NCI-H1694 treated with DMSO at 0.1 percent for 48 hours (cell line): Measurements from ENCODE around the gene TAAR2.
"Not testable (repeated sequence)": the region's sequence is repeated elsewhere in the genome, so short reads cannot be mapped to it uniquely, and the experiment has no call there.

Source experiments
- DNase-seq: peaks from one replicate; lab custom pipeline; 2025; lab: John Stamatoyannopoulos, UW

Gene TAAR2

DNA sequence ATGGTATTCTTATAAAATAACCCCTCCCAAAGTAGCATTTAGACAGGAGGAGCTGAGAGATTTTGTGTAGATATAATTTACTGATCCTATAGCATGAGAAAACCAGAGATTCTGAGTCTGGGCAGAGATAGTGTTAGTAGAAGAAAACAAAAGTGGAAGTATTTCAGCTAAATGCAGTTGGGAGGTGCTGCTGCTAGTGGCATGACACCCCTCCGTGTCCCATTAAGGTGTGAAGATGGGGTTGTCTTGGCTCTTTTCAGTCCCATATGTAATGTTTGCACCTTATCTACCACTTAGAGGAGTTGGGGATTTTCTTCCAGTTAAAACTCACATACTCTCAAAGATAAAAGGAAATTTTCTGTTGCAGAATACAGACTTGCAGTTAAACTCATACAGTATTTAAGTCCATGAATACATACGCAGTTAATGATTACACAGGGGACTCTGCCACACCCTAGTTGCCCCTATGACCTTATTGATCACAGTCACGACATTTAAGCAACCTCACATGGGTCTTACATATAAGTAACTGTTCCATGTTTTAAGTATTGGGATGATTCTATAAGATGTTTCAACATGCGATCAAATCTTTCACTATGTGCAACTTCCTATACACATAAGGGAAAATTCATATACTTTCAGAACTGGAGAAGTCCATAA lies 11.5 kb downstream of the TAAR2 start:
- DNase-seq, result no peak

DNA sequence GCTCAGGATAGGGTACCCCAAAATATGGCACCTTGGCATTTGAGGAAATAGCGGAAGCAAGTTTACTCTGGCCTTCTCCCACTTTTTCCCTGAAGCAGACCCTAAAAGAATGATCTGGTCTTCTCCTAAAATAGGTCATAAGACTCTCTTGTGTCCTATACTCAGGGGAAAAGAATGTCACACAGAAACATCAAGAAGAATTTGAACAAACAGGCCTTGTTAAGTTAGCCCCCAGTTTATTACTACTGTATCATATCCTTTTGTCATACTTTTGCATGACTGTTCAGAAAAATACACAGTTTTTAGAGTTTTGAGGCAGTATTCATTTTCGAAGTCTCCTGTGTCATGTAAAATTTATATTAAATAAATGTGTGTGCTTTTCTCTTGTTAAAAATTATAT lies 12.5 kb downstream of the TAAR2 start:
- DNase-seq, result no peak

DNA sequence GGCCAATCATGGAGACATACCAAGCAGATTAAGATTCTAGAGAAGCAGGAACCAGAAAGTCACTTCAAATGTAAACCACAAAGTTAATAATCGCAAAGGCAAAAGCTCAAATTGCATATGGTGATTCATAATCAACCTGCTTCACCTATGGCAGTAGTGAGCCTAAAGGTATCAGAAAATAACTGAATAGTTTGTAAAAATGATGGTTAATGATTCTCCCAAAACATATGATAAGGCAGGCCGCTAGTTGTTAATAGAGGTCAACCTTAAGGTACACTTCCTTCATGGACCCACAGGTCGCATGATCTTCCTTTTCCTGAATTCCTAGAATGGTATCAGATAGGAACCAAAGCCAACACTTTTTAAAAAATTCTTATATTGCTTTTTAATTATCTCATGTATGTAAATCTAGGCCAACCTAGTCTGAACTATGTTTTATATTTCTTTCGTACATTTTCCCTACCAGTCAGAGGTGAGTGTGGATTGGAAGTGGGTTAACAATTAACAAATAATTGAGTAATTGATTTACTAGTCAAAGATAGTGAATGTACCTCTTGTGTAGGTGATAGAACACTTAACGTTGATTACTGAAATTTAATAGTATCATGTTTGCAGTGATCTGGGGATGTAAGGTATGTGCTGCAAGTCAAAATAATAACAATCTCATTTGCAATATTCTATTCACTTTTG lies 16.4 kb downstream of the TAAR2 start:
- no peak for DNase-seq

DNA sequence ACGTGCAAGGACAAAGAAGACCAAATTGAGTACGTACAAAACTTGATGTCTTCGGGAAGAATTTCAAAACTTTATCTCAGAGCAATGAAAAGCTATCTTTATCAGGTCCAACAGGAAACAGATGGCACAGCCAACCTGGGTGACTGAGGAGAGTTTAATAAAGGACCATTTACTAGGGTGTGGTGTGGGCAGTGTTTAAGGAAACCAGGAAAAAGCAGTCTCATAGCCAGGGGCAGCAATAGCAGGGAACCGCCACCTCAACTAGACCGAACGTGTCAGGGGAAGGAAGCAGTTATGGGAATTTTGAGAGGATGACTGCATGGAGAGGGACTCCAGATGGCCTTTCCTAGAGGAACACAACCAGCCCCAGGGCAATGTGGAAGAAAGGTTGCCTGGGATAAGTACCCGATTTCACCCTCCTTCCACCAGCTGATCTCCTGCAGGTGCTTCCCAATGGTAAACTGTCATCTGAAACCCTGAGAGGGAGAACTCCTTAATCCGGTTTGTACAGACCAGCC lies 19.4 kb downstream of the TAAR2 start:
- DNase-seq, result no peak

DNA sequence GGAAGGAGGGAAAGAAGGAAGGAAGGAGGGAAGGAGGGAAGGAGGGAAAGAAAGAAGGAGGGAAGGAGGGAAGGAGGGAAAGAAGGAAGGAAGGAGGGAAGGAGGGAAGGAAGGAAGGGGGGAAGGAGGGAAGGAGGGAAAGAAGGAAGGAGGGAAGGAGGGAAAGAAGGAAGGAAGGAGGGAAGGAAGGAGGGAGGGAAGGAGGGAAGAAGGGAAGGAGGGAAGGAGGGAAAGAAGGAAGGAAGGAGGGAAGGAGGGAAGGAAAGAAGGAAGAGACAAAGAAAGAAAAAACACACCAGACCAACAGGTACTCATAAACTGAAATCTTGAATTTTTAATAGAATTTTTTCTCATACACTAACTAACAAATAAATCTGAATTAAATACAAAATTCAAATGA lies 23.2 kb downstream of the TAAR2 start:
- not testable (repeated sequence) for DNase-seq

DNA sequence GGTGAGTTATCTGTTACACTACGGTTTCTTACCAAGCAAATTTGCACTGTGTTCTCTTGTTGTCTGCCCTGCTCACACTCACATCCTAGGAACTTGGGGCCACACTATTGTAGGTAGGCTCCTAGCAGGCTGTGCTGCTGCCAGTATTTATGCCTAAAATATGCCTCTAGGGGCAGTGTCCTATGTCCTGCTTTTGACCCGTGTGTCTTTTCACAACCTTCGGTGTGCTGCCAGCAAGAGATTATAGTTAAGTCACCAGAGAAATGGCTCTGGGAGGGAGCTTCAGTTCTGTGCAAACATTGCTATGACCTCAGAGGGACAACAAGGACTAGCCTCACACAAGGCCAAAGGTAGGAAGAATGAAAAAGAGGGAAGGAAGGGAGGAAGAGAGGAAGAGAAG lies 25.6 kb downstream of the TAAR2 start:
- DNase-seq, result no peak

DNA sequence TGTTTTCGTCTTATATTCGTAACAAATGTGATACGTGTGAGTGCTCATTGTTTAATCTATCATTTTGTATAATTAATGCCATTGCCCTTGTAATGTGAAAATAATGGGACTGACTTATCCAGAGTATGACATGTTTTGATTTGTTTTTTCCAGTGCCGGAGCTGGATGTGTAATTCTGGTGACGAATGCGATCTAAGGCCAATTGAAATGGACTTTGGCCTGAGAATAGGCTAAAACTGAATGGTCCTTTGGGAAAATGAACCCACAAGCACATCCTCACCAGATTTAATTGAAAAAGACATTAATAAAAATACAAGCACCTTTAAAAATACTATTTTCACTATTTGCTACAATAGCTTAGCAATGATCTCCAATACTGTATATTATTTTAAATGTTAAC lies 27.9 kb downstream of the TAAR2 start:
- DNase-seq, result no peak

DNA sequence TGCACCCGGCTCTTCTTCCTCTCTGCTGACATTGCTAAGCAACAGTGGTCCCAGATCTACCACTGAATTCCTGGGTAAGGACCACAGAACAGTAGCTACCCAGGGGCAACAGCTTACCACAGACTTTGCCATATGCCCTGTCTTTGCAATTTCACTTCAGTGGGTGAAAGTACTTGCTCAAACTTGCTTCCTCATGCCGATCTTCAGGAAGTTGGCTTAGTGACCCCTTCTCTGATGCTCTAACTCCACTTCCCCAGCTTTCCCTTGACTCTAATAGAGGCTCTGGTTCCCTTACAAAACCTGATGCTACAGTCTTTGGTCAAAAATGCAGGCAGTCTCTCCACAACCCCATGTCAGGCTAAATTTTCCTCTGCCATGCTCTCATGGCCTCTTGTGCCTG lies 31.2 kb downstream of the TAAR2 start:
- no peak for DNase-seq

DNA sequence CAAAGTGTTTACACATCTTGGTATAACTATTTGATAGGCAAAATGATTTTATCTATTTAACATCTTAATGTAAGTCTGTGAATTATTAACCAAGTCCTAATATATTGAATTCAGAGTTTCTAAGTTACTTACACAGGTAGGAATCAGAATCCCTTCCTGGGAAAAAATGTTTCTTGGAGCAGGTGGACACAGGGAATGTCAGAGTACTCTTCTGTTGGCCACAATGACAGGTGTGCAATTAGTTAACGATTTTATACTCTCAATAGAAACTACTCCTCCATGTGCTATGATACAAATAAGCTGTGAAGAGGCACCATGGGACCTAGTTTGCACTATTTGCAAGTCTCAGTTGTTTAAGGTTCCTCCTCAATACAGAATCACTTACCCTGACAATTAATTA lies 33.7 kb downstream of the TAAR2 start:
- DNase-seq, result no peak

DNA sequence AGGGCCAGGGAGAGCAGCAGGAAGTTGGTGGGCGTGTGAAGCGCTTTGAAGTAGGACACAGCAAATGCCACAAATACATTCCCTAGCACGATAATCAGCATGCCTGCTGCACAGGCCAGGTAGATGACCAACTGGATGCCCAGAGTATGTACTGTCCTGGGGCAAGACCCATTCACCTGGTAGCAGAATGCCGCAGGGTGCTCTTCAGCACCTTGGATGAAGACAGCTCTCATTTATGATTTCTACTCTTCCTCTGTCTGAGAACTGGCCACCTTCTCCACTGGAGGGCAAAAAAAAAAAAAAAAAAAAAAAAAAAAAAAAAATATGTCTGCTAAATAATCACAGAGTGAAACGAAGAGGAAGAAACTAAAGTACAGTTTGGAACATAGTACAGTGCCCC lies 34.6 kb downstream of the TAAR2 start, which contains the start of gene TAAR5:
TSS of gene TAAR5 (minus strand) at position 288 of the 400 bp plus-strand sequence. CDS start at position 233, 55 bp downstream.
- no peak for DNase-seq

DNA sequence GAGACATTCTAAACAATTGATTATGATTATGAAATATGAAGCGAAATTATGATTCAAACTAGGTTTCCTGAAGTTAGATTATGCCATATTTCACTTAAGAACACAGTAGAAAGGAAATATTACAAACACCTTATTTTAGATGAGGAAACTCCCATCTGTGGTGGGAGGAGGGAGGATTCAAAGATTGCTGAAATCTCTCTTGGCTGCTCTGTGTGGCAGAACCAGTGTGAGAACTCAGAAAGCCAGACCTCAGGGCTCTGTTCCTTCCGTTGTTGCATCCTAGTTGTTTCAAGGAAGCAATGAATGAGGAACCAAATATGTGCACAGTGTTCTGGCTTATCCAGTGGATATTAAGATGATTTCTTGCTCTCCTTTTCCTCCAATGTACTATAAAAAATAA lies 36.7 kb downstream of the TAAR2 start:
- DNase-seq, result no peak

DNA sequence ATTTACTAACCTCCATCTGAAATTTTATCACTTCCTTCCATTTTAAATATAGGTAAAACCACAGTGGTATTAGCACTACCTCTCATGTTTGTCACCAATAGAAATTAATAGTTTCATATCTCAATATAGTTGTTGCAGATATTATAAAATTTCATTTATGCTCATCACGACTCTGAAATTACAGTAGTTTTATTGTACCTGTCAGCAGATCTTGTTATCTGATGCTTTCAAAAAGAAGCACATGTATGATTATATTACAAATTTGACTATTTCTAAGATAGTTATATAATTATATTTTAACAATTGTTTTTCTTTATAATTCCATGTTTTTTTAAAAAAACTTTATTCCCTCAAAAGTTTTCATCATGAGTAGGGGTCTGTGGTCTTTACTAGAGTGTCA lies 39.4 kb downstream of the TAAR2 start:
- no peak for DNase-seq

DNA sequence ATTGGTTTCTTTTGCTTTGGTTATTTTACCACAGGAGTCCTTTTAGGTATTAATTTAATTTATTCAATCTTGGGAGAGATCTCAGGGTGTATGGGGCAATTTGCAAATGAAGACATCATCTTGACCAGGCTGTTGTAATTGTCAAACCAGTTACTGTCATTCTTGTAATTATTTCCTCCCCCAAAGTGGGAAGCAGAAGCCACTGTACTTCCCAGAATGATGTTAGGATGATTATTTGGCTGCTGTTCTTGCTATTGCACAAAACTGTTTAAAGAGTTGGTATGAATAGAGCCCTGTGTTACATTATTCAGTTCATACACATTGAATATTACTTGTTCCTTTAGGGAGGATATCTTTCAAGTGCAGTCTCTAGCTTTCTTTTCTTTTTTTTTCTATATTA lies 52.3 kb downstream of the TAAR2 start:
- DNase-seq, result no peak

DNA sequence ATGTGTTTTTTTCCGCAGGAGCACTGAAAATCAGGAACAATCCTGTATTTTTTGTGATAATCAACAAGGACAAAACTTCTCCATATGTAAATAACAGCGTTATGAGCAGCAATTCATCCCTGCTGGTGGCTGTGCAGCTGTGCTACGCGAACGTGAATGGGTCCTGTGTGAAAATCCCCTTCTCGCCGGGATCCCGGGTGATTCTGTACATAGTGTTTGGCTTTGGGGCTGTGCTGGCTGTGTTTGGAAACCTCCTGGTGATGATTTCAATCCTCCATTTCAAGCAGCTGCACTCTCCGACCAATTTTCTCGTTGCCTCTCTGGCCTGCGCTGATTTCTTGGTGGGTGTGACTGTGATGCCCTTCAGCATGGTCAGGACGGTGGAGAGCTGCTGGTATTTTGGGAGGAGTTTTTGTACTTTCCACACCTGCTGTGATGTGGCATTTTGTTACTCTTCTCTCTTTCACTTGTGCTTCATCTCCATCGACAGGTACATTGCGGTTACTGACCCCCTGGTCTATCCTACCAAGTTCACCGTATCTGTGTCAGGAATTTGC lies 53.8 kb downstream of the TAAR2 start, which contains the start of gene TAAR6:
TSS of gene TAAR6 (plus strand) at position 102 of the 557 bp plus-strand sequence. CDS start at position 102, 0 bp downstream.
- DNase-seq, result no peak

DNA sequence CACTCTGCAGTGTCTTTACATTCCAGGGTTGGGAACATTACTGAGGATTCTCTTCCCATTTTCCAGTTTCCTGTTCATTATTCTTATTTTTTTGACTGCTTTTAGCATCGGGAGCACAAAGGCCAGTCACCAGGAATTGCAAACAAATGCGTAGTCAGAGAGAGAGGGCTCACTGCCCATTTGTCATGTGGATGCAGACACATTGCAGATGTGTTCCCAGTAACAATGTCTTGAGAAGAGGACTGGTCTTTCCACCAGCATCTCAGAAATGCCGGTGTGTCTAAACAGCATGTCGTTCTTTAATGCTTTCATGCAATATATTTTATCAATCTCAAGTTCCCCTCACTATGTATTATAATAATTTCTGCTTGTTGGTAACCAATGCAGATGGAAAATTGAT lies 54.9 kb downstream of the TAAR2 start:
- DNase-seq, result no peak

DNA sequence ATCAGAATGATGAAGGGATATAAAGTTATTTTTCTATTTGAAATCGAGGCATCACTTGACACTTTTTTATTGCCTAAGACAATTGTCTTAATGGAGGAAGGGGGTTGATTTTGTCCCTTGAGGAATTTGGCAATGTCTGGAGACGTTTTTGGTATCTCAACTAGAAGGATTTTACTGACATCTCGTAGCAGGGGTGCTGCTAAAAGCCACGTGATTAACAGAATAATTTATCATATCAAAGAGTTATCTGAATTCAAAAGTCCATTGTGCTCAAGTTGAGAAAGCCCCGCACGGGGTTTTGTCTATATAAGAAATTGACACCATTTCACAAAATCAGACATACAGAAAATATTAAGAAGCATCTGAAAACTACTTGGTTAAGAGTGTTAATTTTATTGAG lies 55.5 kb downstream of the TAAR2 start:
- no peak for DNase-seq

DNA sequence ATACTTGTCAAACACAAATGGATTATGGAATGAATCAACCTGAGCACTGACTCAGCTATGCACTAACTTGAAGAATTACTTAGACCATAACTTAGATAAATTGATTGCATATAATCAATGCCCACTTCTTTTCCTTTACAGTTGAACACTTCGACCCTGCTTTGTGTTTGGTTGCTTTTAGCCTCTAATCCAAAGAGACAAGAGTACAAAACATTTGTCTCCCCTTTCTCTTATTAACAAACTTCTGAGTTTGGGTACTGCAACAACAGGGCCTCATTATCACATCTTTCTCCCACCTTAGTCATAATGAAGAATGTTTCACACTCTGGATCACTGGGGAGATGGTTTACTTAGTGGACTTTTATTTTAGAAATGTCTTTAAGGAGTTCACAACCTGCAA lies 56.5 kb downstream of the TAAR2 start:
- no peak for DNase-seq
